Left lung (tissue), 10 donors: ENCODE results near the gene SGMS2. TPM values are rescaled to one million over a fixed set of nuclear protein-coding genes. Genes with fewer than 3 reads are reported as not detected.
"Not testable (repeated sequence)": the region's sequence is repeated elsewhere in the genome, so short reads cannot be mapped to it uniquely, and the experiment has no call there.

Experiments
- ATAC-seq: fragments of 200-7000 bp; cut with Tn5 transposase; one replicate; pipeline ENCODE4 v1.9.1; 2020; ENCODE audit warnings: moderate library complexity
- DNase-seq, 4 donors: peaks; one replicate each; pipeline ENCODE4 v3.0.0-alpha.2; 2013 to 2020
- H3K27ac ChIP-seq, 2 donors: fragments of 200-600 bp; sonication (generic) in 1 of 2; one replicate each; pipeline versions ENCODE4 v1.5.0 to v1.8.0; 2020 to 2021
- H3K27me3 ChIP-seq, 2 donors: fragments of 200-600 bp; sonication (generic) in 1 of 2; one replicate each; pipeline versions ENCODE4 v1.5.0 to v1.8.0; 2020 to 2021
- H3K36me3 ChIP-seq, 2 donors: fragments of 200-600 bp; sonication (generic) in 1 of 2; one replicate each; pipeline versions ENCODE4 v1.5.0 to v1.8.0; 2020 to 2021
- H3K4me1 ChIP-seq, 2 donors: fragments of 200-600 bp; one replicate each; pipeline ENCODE4 v1.8.0; 2021
- H3K4me3 ChIP-seq, 2 donors: fragments of 200-600 bp; sonication (generic) in 1 of 2; one replicate each; pipeline versions ENCODE4 v1.5.0 to v1.8.0; 2020 to 2021; ENCODE audit warnings: mild to moderate bottlenecking in 1 of 2
- H3K9me3 ChIP-seq, 2 donors: fragments of 200-600 bp; sonication (generic) in 1 of 2; one replicate each; pipeline versions ENCODE4 v1.5.0 to v1.8.0; 2020 to 2021
- intact Hi-C, 2 donors: fragments of 100-400 bp; cut with DNase I; formaldehyde crosslinking; loops; one replicate each; pipeline versions ENCODE4 v1.11.2 to v1.14.2; 2022
- polyA plus RNA-seq, 6 donors: library from polyadenylated mRNA; unstranded; fragments of 120-200 nt; gene quantifications; one replicate each; pipeline ENCODE4 v1.2.1, GENCODE V29; 2013; ENCODE audit not compliant: insufficient read length in 6 of 6
- total RNA-seq, 2 donors: library from RNA; stranded (reverse); fragmentation: NEBNext Ultra II Directional; extraction: Animal tissue kit (Norgen Biotek cat#: 25700); gene quantifications; one replicate each; pipeline ENCODE4 v1.2.1, GENCODE V29; 2021
- TF ChIP-seq, protein P1 (sequence below), 2 donors: fragments of 200-600 bp; sonication (generic) in 1 of 2; IDR thresholded peaks; one replicate each; pipeline versions ENCODE4 v1.5.0 to v1.8.0; 2021; ENCODE audit warnings: antibody characterized with exemption in 2 of 2
- donor health status: DM: no; HTN: yes; CAD: no.
- donor health status: DM: no; HTN: no; CAD: no.

Gene SGMS2
- total and polyA plus RNA-seq, 8 donors = 11.7 to 106 (median 17.1) TPM

DNA sequence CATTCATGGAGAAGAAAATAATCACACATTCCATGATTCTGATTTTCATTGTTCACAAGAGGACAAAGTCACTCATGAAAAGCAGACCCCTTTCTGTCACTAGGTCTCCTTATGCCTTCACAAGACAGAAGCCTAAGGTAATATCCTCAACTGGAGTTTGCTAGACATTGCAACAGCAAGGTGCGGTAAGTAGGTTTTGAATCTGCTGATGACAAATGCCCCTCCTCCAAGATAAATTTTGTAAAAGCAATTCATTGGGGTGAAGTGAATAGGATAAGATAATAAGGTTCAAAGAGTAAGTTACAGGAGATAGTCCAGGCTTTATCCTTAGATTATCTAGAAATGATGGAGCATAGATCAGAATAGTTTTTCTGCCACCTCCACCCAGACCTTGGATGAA, 90.5 kb downstream of the SGMS2 start:
- Histone ChIP-seq H3K36me3 (peaks cover 0 to 16% of the 10 kb centered on the region in 2 donors), H3K4me1 (peaks cover 0 to 3% of the 10 kb centered on the region in 2 donors), H3K4me3 (no peak overlapping the region), H3K27ac (no peak overlapping the region), H3K27me3 (no peaks in the 10 kb centered on the region), H3K9me3 (peaks cover 0 to 5% of the 10 kb centered on the region in 2 donors)
- intact Hi-C loops = no loop called here
- no peak for DNase-seq
- TF ChIP-seq, protein P1, sequence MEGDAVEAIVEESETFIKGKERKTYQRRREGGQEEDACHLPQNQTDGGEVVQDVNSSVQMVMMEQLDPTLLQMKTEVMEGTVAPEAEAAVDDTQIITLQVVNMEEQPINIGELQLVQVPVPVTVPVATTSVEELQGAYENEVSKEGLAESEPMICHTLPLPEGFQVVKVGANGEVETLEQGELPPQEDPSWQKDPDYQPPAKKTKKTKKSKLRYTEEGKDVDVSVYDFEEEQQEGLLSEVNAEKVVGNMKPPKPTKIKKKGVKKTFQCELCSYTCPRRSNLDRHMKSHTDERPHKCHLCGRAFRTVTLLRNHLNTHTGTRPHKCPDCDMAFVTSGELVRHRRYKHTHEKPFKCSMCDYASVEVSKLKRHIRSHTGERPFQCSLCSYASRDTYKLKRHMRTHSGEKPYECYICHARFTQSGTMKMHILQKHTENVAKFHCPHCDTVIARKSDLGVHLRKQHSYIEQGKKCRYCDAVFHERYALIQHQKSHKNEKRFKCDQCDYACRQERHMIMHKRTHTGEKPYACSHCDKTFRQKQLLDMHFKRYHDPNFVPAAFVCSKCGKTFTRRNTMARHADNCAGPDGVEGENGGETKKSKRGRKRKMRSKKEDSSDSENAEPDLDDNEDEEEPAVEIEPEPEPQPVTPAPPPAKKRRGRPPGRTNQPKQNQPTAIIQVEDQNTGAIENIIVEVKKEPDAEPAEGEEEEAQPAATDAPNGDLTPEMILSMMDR (IDR thresholded peaks at IDR 0.05) = no peak
- ATAC-seq = no peak

DNA sequence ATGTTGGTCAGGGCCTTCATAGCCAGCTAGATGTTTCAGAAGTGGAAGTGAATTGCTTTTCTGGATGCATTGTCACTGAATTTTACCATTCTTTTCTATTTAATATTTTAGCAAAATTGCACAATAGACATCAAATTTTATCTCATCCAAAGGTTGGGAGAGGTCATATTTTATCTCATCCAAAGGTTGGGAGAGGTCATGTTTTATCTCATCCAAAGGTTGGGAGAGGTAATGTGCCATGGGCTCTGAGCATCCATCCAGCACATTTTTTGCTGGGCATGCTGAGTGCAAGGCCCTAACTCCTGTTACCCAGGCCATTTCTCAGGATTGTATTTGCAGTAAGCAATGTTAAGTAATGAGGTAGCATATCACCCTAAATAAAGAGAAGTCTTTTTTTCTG, 91.9 kb downstream of the SGMS2 start:
- no peak for ATAC-seq
- no peaks in the 10 kb centered on the region for H3K27me3 ChIP-seq
- intact Hi-C loops = no loop called here

DNA sequence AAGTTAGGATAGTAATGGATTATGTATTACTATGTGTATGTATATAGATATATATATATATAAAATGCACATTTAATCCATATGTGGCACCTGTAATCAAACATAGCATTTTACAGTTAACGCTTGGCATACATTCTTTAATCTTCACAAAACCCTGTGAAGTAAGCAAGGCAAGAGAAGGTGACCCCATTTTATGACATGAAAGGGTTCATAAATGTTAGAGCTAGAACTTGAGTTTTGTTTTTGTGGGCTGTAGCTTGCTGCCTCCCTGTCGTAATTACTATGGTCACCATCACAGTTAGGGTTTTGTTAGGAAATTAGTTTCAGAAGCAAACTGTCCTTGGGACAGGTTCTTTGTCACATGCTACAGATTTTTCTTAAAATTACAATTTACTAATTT, 92.8 kb downstream of the SGMS2 start:
- TF ChIP-seq, protein P1 (IDR thresholded peaks at IDR 0.05) = no peak
- Histone ChIP-seq H3K4me1 (peaks cover 0 to 3% of the 10 kb centered on the region in 2 donors), H3K4me3 (no peak overlapping the region), H3K27me3 (no peaks in the 10 kb centered on the region), H3K9me3 (peaks cover 0 to 5% of the 10 kb centered on the region in 2 donors), H3K27ac (no peak overlapping the region), H3K36me3 (no peaks in the 10 kb centered on the region)
- no peak for DNase-seq
- intact Hi-C loops = no loop called here
- ATAC-seq = no peak

More for the DNA sequence above, 91.9 kb downstream of the SGMS2 start:
- peaks cover 0 to 3% of the 10 kb centered on the region in 2 donors for H3K4me1 ChIP-seq
- no peak for DNase-seq
- H3K27ac ChIP-seq = no peak overlapping the region
- H3K9me3 ChIP-seq = peaks cover 0 to 5% of the 10 kb centered on the region in 2 donors
- peaks cover 0 to 2% of the 10 kb centered on the region in 2 donors for H3K36me3 ChIP-seq
- H3K4me3 ChIP-seq = no peak overlapping the region
- TF ChIP-seq, protein P1 (IDR thresholded peaks at IDR 0.05) = no peak

DNA sequence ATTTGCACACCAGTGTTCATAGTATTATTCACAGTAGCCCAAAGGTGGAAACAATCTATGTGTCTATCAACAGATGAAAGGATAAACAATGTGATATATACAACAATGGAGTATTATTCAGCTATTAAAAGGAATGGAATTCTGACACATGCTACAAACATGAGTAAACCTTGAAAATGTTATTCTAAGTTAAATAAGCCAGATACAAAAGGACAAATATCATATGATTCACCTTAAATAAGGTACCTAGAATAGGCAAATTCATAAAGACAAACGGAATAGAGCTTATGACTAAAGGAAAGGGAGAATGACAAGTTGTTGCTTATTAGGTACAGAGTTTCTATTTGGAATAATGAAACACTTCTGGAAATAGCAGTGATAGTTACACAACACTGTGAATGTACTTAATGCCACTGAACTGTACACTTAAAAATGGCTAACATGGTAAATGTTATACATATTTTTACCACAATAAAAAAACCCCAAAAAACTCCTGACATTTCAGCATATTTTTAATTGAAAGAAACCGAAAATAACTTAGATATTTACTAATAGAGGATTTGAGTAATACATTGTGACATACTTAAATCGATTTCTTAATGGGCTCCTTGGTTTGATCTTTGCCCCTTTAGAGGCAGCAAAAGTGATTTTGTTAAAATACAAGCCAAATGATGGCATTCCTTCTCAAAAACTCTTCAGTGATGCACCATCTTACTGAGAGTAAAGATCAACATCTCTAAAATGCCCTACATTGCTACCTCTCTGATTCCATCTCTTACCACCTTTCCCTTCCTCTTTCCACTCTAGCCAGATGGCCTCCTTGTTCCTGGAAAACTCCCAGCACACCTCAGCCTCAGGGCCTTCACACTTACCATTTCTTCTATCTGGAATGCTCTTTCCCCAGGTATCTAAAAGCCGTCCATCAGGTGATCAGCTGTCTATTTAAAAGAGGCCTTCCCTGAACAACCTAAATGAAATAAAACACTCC, 98.0 kb downstream of the SGMS2 start:
- Histone ChIP-seq H3K27me3 (no peaks in the 10 kb centered on the region), H3K36me3 (no peaks in the 10 kb centered on the region), H3K4me3 (no peak overlapping the region), H3K9me3 (peaks cover 0 to 5% of the 10 kb centered on the region in 2 donors), H3K4me1 (no peaks in the 10 kb centered on the region), H3K27ac (no peak overlapping the region)
- intact Hi-C loops = no loop called here
- TF ChIP-seq, protein P1 (IDR thresholded peaks at IDR 0.05) = no peak
- ATAC-seq = no peak
- DNase-seq = no peak

DNA sequence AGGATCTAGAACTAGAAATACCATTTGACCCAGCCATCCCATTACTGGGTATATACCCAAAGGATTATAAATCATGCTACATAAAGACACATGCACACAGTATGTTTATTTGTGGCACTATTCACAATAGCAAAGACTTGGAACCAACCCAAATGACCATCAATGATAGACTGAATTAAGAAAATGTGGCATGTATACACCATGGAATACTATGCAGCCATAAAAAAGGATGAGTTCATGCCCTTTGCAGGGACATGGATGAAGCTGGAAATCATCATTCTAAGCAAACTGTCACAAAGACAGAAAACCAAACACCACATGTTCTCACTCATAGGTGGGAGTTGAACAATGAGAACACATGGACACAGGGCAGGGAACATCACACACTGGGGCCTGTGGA, 101.0 kb downstream of the SGMS2 start:
- H3K27ac ChIP-seq, H3K27me3 ChIP-seq, ATAC-seq, intact Hi-C loops, H3K4me3 ChIP-seq, H3K9me3 ChIP-seq, DNase-seq, H3K36me3 ChIP-seq, H3K4me1 ChIP-seq: not testable (repeated sequence)

DNA sequence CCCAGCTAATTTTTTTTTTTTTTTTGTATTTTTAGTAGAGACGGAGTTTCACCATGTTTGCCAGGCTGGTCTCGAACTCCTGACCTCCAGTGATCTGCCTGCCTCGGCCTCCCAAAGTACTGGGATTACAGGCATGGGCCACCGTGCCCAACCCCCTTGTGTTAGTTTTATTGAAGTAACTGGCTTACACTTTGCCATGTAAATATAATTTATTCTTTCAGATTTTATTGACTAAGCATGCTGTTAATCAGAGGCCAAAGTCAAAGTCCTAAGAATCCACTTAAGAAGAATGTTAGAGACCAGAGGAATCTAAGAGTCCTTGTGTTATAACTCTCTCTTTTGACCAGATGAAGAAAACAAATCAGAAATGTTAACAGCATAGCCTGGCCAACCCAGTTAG, 102.1 kb downstream of the SGMS2 start:
- DNase-seq, H3K27ac ChIP-seq, H3K4me1 ChIP-seq, intact Hi-C loops, ATAC-seq, H3K4me3 ChIP-seq, H3K36me3 ChIP-seq, H3K27me3 ChIP-seq, H3K9me3 ChIP-seq: not testable (repeated sequence)
